ENCODE data around the gene S100A14. TPM values are rescaled to one million over a fixed set of nuclear protein-coding genes. Genes with fewer than 3 reads are reported as not detected.

Gene S100A14
- total and polyA plus RNA-seq, 9 of the 15 experiments (the other 6 are each of a cell fraction or from before 2014, with no cell fraction given): 0.10 to 0.64 (median 0.24) TPM; not detected in 3

DNA sequence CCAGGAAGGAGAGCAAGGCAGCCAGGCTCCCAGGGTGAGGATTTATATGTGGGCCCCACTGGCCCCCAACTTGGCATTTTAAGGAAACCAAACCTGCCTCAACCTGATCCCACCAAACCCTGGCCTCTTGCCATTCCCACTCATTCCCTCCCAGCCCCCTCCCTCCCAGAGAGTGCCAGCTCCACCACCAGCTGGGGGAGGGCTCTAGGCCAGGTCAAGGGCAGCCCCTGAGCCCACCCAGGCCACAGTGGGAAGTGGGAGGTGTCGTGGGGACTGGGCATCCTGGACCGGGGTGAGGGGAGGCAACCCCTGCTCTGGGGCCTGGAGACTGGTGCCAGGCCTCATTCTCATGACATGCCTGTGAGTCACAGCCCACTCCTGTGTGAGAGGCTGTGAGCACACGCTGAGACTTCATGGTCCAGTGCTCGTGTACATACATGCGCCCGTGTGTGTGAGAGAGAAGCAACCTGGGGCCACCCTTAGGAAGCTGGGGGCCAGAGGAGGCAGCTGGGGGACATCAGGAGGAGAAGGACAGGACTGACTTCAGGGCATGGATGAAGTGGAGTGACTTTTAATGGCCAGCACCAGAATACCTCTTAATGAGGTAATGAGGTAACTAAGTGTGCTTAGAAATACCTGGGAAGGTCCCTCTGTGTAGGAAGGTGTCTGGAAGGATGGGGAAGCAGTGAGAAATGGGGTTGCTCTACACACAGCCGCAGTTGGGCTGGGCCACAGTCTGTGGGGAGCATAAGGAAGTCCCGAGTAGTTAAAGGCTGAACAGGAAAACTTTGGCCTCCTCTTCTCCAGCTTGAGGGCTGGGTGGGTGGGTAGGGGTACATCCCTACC, 50.4 kb downstream of the S100A14 start, which contains the start of gene S100A2 (continued):
- TF ChIP-seq, protein P1, sequence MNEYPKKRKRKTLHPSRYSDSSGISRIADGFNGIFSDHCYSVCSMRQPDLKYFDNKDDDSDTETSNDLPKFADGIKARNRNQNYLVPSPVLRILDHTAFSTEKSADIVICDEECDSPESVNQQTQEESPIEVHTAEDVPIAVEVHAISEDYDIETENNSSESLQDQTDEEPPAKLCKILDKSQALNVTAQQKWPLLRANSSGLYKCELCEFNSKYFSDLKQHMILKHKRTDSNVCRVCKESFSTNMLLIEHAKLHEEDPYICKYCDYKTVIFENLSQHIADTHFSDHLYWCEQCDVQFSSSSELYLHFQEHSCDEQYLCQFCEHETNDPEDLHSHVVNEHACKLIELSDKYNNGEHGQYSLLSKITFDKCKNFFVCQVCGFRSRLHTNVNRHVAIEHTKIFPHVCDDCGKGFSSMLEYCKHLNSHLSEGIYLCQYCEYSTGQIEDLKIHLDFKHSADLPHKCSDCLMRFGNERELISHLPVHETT (CRISPR knock-in tag; conservative IDR thresholded peaks at IDR 0.05 in 1 of 2, IDR thresholded peaks at IDR 0.05 in 1 of 2): no peak
- TF ChIP-seq SIRT6 (IDR thresholded peaks at IDR 0.05; ENCODE audit: low read depth, low read length) (no peak), SMAD3 (CRISPR knock-in tag; conservative IDR thresholded peaks at IDR 0.05) (0 out of 2 replicates have a peak, but pooled peaks have one; percentile 44), ZNF584 (CRISPR knock-in tag; IDR thresholded peaks at IDR 0.05; ENCODE audit: low read depth) (peak; percentile 74), STAT5B (CRISPR knock-in tag; IDR thresholded peaks at IDR 0.05) (no peak), HCFC1 (IDR thresholded peaks at IDR 0.05; ENCODE audit: low read depth, low read length) (no peak), LCOR (CRISPR knock-in tag; IDR thresholded peaks at IDR 0.05) (0 out of 2 replicates have a peak, but pooled peaks have one; percentile 5), DMBX1 (CRISPR knock-in tag; IDR thresholded peaks at IDR 0.05; ENCODE audit: borderline replicate concordance) (peak; percentile 19; the same call in 1 of the 2 replicates), MCM2 (IDR thresholded peaks at IDR 0.05; ENCODE audit: low read depth) (no peak), JUND (IDR thresholded peaks at IDR 0.05; ENCODE audit: borderline replicate concordance, low read depth, low read length) (no peak), JUND (tag; IDR thresholded peaks at IDR 0.05; ENCODE audit: borderline replicate concordance, low read depth, low read length) (no peak), ETV1 (tag; conservative IDR thresholded peaks at IDR 0.05; ENCODE audit: low read depth) (no peak), ZNF184 (CRISPR knock-in tag; IDR thresholded peaks at IDR 0.05) (no peak), EHMT2 (IDR thresholded peaks at IDR 0.05) (no peak), ZNF316 (IDR thresholded peaks at IDR 0.05) (no peak)
- TF ChIP-seq, protein P2, sequence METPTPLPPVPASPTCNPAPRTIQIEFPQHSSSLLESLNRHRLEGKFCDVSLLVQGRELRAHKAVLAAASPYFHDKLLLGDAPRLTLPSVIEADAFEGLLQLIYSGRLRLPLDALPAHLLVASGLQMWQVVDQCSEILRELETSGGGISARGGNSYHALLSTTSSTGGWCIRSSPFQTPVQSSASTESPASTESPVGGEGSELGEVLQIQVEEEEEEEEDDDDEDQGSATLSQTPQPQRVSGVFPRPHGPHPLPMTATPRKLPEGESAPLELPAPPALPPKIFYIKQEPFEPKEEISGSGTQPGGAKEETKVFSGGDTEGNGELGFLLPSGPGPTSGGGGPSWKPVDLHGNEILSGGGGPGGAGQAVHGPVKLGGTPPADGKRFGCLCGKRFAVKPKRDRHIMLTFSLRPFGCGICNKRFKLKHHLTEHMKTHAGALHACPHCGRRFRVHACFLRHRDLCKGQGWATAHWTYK (CRISPR knock-in tag; IDR thresholded peaks at IDR 0.05): peak; percentile 47; the same call in 1 of the 2 replicates
- TF ChIP-seq, protein P3, sequence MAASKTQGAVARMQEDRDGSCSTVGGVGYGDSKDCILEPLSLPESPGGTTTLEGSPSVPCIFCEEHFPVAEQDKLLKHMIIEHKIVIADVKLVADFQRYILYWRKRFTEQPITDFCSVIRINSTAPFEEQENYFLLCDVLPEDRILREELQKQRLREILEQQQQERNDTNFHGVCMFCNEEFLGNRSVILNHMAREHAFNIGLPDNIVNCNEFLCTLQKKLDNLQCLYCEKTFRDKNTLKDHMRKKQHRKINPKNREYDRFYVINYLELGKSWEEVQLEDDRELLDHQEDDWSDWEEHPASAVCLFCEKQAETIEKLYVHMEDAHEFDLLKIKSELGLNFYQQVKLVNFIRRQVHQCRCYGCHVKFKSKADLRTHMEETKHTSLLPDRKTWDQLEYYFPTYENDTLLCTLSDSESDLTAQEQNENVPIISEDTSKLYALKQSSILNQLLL (CRISPR knock-in tag; IDR thresholded peaks at IDR 0.05; ENCODE audit: borderline replicate concordance): no peak
- TF ChIP-seq, protein P4, sequence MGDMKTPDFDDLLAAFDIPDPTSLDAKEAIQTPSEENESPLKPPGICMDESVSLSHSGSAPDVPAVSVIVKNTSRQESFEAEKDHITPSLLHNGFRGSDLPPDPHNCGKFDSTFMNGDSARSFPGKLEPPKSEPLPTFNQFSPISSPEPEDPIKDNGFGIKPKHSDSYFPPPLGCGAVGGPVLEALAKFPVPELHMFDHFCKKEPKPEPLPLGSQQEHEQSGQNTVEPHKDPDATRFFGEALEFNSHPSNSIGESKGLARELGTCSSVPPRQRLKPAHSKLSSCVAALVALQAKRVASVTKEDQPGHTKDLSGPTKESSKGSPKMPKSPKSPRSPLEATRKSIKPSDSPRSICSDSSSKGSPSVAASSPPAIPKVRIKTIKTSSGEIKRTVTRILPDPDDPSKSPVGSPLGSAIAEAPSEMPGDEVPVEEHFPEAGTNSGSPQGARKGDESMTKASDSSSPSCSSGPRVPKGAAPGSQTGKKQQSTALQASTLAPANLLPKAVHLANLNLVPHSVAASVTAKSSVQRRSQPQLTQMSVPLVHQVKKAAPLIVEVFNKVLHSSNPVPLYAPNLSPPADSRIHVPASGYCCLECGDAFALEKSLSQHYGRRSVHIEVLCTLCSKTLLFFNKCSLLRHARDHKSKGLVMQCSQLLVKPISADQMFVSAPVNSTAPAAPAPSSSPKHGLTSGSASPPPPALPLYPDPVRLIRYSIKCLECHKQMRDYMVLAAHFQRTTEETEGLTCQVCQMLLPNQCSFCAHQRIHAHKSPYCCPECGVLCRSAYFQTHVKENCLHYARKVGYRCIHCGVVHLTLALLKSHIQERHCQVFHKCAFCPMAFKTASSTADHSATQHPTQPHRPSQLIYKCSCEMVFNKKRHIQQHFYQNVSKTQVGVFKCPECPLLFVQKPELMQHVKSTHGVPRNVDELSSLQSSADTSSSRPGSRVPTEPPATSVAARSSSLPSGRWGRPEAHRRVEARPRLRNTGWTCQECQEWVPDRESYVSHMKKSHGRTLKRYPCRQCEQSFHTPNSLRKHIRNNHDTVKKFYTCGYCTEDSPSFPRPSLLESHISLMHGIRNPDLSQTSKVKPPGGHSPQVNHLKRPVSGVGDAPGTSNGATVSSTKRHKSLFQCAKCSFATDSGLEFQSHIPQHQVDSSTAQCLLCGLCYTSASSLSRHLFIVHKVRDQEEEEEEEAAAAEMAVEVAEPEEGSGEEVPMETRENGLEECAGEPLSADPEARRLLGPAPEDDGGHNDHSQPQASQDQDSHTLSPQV (IDR thresholded peaks at IDR 0.05): peak; percentile 75

Measured in K562 (cell line).